ENCODE data around the gene TAT.
"Not testable (repeated sequence)": the region's sequence is repeated elsewhere in the genome, so short reads cannot be mapped to it uniquely, and the experiment has no call there.

TAT gene

GRCh38 chr16:71600822-71601221 is 23.9 kb upstream of the TAT start:
- WGBS: 88% methylated on average over 8 of the region's 8 CpGs

GRCh38 chr16:71598426-71598825 is 21.5 kb upstream of the TAT start:
- H3K27me3 ChIP-seq (ENCODE audit: insufficient read depth, low read length); H3K36me3 ChIP-seq (ENCODE audit: insufficient read depth, low read length); H3K9me3 ChIP-seq (ENCODE audit: insufficient read depth, low read depth, low read length); H3K9ac ChIP-seq (ENCODE audit: low read depth, low read length); H3K4me1 ChIP-seq (ENCODE audit: insufficient read depth, low read length); H3K27ac ChIP-seq (ENCODE audit: low read depth, low read length); H3K4me3 ChIP-seq (ENCODE audit: low read length): not testable (repeated sequence)
- WGBS: 71% methylated on average over 2 of the region's 2 CpGs

More at GRCh38 chr16:71600822-71601221, 23.9 kb upstream of the TAT start:
- H3K27ac ChIP-seq (ENCODE audit: low read depth, low read length): no peak overlapping the region
- H3K9me3 ChIP-seq (ENCODE audit: insufficient read depth, low read depth, low read length): no peaks in the 10 kb centered on the region
- H3K9ac ChIP-seq (ENCODE audit: low read depth, low read length): no peak overlapping the region
- no peaks in the 10 kb centered on the region for H3K4me1 ChIP-seq (ENCODE audit: insufficient read depth, low read length)
- H3K27me3 ChIP-seq (ENCODE audit: insufficient read depth, low read length): no peaks in the 10 kb centered on the region
- no peaks in the 10 kb centered on the region for H3K36me3 ChIP-seq (ENCODE audit: insufficient read depth, low read length)
- no peak overlapping the region for H3K4me3 ChIP-seq (ENCODE audit: low read length)

GRCh38 chr16:71595340-71595826 is 18.5 kb upstream of the TAT start:
- H3K4me1 ChIP-seq (ENCODE audit: insufficient read depth, low read length); H3K27me3 ChIP-seq (ENCODE audit: insufficient read depth, low read length); H3K36me3 ChIP-seq (ENCODE audit: insufficient read depth, low read length); H3K9me3 ChIP-seq (ENCODE audit: insufficient read depth, low read depth, low read length); H3K27ac ChIP-seq (ENCODE audit: low read depth, low read length); H3K4me3 ChIP-seq (ENCODE audit: low read length); H3K9ac ChIP-seq (ENCODE audit: low read depth, low read length): not testable (repeated sequence)
- 96% methylated on average over 7 of the region's 7 CpGs for WGBS

- Histone ChIP-seq H3K4me1 (ENCODE audit: insufficient read depth, low read length) (no peaks in the 10 kb centered on the region), H3K27ac (ENCODE audit: low read depth, low read length) (no peak overlapping the region), H3K36me3 (ENCODE audit: insufficient read depth, low read length) (no peaks in the 10 kb centered on the region), H3K9ac (ENCODE audit: low read depth, low read length) (no peak overlapping the region), H3K4me3 (ENCODE audit: low read length) (no peak overlapping the region), H3K27me3 (ENCODE audit: insufficient read depth, low read length) (no peaks in the 10 kb centered on the region), H3K9me3 (ENCODE audit: insufficient read depth, low read depth, low read length) (no peaks in the 10 kb centered on the region)
- WGBS: 91% methylated on average over 4 of the region's 5 CpGs
Observed at GRCh38 chr16:71594000-71594646, 17.2 kb upstream of the TAT start.

- Histone ChIP-seq H3K27ac (ENCODE audit: low read depth, low read length) (no peak overlapping the region), H3K4me3 (ENCODE audit: low read length) (no peak overlapping the region), H3K9ac (ENCODE audit: low read depth, low read length) (no peak overlapping the region), H3K27me3 (ENCODE audit: insufficient read depth, low read length) (no peaks in the 10 kb centered on the region), H3K36me3 (ENCODE audit: insufficient read depth, low read length) (no peaks in the 10 kb centered on the region), H3K9me3 (ENCODE audit: insufficient read depth, low read depth, low read length) (no peaks in the 10 kb centered on the region), H3K4me1 (ENCODE audit: insufficient read depth, low read length) (no peaks in the 10 kb centered on the region)
- WGBS: 87% methylated on average over 3 of the region's 3 CpGs
Observed at GRCh38 chr16:71593048-71593999, 16.4 kb upstream of the TAT start.

GRCh38 chr16:71591917-71592316 is 15.0 kb upstream of the TAT start:
- Histone ChIP-seq H3K36me3 (ENCODE audit: insufficient read depth, low read length) (no peaks in the 10 kb centered on the region), H3K27ac (ENCODE audit: low read depth, low read length) (no peak overlapping the region), H3K27me3 (ENCODE audit: insufficient read depth, low read length) (no peaks in the 10 kb centered on the region), H3K9ac (ENCODE audit: low read depth, low read length) (no peak overlapping the region), H3K4me3 (ENCODE audit: low read length) (no peak overlapping the region), H3K4me1 (ENCODE audit: insufficient read depth, low read length) (no peaks in the 10 kb centered on the region), H3K9me3 (ENCODE audit: insufficient read depth, low read depth, low read length) (no peaks in the 10 kb centered on the region)
- WGBS: 93% methylated on average over 2 of the region's 3 CpGs

- no peaks in the 10 kb centered on the region for H3K9me3 ChIP-seq (ENCODE audit: insufficient read depth, low read depth, low read length)
- H3K4me3 ChIP-seq (ENCODE audit: low read length): no peak overlapping the region
- H3K27me3 ChIP-seq (ENCODE audit: insufficient read depth, low read length): no peaks in the 10 kb centered on the region
- H3K9ac ChIP-seq (ENCODE audit: low read depth, low read length): no peak overlapping the region
- WGBS: 88% methylated on average over 4 of the region's 4 CpGs
- no peak overlapping the region for H3K27ac ChIP-seq (ENCODE audit: low read depth, low read length)
- no peaks in the 10 kb centered on the region for H3K36me3 ChIP-seq (ENCODE audit: insufficient read depth, low read length)
- H3K4me1 ChIP-seq (ENCODE audit: insufficient read depth, low read length): no peaks in the 10 kb centered on the region
Observed at GRCh38 chr16:71590584-71590983, 13.7 kb upstream of the TAT start.

GRCh38 chr16:71590071-71590470 is 13.2 kb upstream of the TAT start:
- H3K27ac ChIP-seq (ENCODE audit: low read depth, low read length); H3K27me3 ChIP-seq (ENCODE audit: insufficient read depth, low read length); H3K9me3 ChIP-seq (ENCODE audit: insufficient read depth, low read depth, low read length); H3K9ac ChIP-seq (ENCODE audit: low read depth, low read length); H3K4me1 ChIP-seq (ENCODE audit: insufficient read depth, low read length); H3K4me3 ChIP-seq (ENCODE audit: low read length); H3K36me3 ChIP-seq (ENCODE audit: insufficient read depth, low read length): not testable (repeated sequence)
- no CpG with 5 or more reads among the region's 2 CpGs for WGBS

GRCh38 chr16:71589334-71589733 is 12.4 kb upstream of the TAT start:
- 94% methylated on average over 29 of the region's 30 CpGs for WGBS
- not testable (repeated sequence) for H3K9ac ChIP-seq (ENCODE audit: low read depth, low read length); H3K27ac ChIP-seq (ENCODE audit: low read depth, low read length); H3K4me1 ChIP-seq (ENCODE audit: insufficient read depth, low read length); H3K9me3 ChIP-seq (ENCODE audit: insufficient read depth, low read depth, low read length); H3K27me3 ChIP-seq (ENCODE audit: insufficient read depth, low read length); H3K4me3 ChIP-seq (ENCODE audit: low read length); H3K36me3 ChIP-seq (ENCODE audit: insufficient read depth, low read length)

GRCh38 chr16:71585318-71585703 is 8.4 kb upstream of the TAT start:
- Histone ChIP-seq H3K4me1 (ENCODE audit: insufficient read depth, low read length) (no peaks in the 10 kb centered on the region), H3K27ac (ENCODE audit: low read depth, low read length) (no peak overlapping the region), H3K9ac (ENCODE audit: low read depth, low read length) (no peak overlapping the region), H3K27me3 (ENCODE audit: insufficient read depth, low read length) (no peaks in the 10 kb centered on the region), H3K4me3 (ENCODE audit: low read length) (no peak overlapping the region), H3K9me3 (ENCODE audit: insufficient read depth, low read depth, low read length) (no peaks in the 10 kb centered on the region), H3K36me3 (ENCODE audit: insufficient read depth, low read length) (no peaks in the 10 kb centered on the region)
- WGBS: 70% methylated on average over 4 of the region's 4 CpGs

- H3K9me3 ChIP-seq (ENCODE audit: insufficient read depth, low read depth, low read length): no peaks in the 10 kb centered on the region
- no peak overlapping the region for H3K27ac ChIP-seq (ENCODE audit: low read depth, low read length)
- H3K36me3 ChIP-seq (ENCODE audit: insufficient read depth, low read length): no peaks in the 10 kb centered on the region
- H3K9ac ChIP-seq (ENCODE audit: low read depth, low read length): no peak overlapping the region
- H3K4me1 ChIP-seq (ENCODE audit: insufficient read depth, low read length): no peaks in the 10 kb centered on the region
- no peak overlapping the region for H3K4me3 ChIP-seq (ENCODE audit: low read length)
- no peaks in the 10 kb centered on the region for H3K27me3 ChIP-seq (ENCODE audit: insufficient read depth, low read length)
- WGBS: over 99% methylated on average over 3 of the region's 3 CpGs
Observed at GRCh38 chr16:71584543-71585317, 7.8 kb upstream of the TAT start.
